ENCODE measurements around the gene ATL2.

The ATL2 gene

DNA sequence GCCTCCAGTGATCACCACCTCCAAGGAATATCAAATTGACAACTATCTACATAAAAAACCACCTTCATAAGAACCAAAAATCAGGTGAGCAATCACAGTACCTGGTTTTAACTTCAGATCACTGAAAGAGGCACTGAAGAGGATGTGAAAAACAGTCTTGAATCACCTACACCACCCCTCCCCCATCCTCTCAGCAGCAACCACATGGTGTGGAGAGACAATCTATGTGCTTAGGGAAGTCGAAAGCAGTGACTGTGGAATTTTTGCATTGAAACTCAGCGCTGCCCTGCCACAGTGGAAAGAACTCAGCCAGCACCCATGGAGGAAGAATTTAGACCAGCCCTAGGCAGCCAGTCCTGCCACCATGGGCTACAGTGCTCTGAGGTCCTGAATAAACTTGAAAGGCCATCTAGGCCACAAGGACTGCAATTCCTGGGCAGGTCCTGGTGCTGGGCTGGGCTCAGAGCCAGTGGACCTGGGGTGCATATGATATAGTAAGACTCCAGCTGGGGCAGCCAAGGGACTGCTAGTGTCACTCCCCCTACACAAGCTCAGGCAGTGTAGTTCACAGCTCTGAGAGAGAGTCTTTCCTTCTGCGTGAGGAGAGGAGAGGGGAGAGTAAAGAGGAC lies 75.6 kb downstream of the ATL2 start:
- peak overlapping the region; percentile 69 for H3K27ac ChIP-seq (ENCODE audit: low read length)
- no peaks in the 10 kb centered on the region for H4K20me1 ChIP-seq (ENCODE audit: insufficient read depth, low read length)
- H3K4me2 ChIP-seq (ENCODE audit: low read length), result peak overlapping the region; percentile 60
- H3K4me3 ChIP-seq (ENCODE audit: low read length), result peak overlapping the region; percentile 10; the same call in 1 of the 2 replicates
- no peaks in the 10 kb centered on the region for H3K27me3 ChIP-seq (ENCODE audit: low read depth, low read length)
- H3K9me3 ChIP-seq (ENCODE audit: insufficient read depth, low read length), result no peaks in the 10 kb centered on the region
- no peak for TF ChIP-seq EZH2phosphoT487 (IDR thresholded peaks at IDR 0.05; ENCODE audit: low read depth)
- TF ChIP-seq, protein P1, sequence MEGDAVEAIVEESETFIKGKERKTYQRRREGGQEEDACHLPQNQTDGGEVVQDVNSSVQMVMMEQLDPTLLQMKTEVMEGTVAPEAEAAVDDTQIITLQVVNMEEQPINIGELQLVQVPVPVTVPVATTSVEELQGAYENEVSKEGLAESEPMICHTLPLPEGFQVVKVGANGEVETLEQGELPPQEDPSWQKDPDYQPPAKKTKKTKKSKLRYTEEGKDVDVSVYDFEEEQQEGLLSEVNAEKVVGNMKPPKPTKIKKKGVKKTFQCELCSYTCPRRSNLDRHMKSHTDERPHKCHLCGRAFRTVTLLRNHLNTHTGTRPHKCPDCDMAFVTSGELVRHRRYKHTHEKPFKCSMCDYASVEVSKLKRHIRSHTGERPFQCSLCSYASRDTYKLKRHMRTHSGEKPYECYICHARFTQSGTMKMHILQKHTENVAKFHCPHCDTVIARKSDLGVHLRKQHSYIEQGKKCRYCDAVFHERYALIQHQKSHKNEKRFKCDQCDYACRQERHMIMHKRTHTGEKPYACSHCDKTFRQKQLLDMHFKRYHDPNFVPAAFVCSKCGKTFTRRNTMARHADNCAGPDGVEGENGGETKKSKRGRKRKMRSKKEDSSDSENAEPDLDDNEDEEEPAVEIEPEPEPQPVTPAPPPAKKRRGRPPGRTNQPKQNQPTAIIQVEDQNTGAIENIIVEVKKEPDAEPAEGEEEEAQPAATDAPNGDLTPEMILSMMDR (IDR thresholded peaks at IDR 0.05; ENCODE audit: low read depth, low read length), result no peak
- H2AFZ ChIP-seq (ENCODE audit: low read depth, low read length), result no peak overlapping the region
- peaks cover 31% of the 10 kb centered on the region for H3K36me3 ChIP-seq (replicated peaks; ENCODE audit: low read depth, low read length)
- H3K9ac ChIP-seq (ENCODE audit: low read length), result peak overlapping the region; percentile 47; the same call in 1 of the 2 replicates
- H3K79me2 ChIP-seq (ENCODE audit: low read length), result peaks cover 5% of the 10 kb centered on the region; the same call in 1 of the 2 replicates
- peaks cover 39% of the 10 kb centered on the region for H3K4me1 ChIP-seq (ENCODE audit: low read length)

DNA sequence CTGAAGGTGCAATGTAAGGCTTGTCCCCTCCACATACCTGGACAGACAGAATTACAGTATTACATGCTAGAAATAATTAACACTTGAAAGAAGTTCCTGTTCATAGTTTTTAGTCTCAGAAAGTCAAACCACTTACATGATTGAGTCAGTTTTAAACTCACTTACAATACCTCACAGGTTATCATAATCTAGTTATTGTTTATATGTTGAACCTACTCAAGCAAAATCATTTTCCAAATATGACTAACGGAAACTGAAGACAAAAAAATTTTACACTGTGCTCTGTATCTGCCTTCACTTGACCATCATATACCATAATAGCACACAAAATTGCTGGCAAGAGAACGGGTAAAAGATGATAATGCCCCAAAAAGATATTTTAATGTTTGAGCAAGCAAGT lies 78.5 kb downstream of the ATL2 start:
- peaks cover 5% of the 10 kb centered on the region; the same call in 1 of the 2 replicates for H3K79me2 ChIP-seq (ENCODE audit: low read length)
- H3K36me3 ChIP-seq (replicated peaks; ENCODE audit: low read depth, low read length), result peaks cover 41% of the 10 kb centered on the region
- no peak overlapping the region for H3K4me3 ChIP-seq (ENCODE audit: low read length)
- peak overlapping the region; percentile 16; the same call in 1 of the 2 replicates for H3K27ac ChIP-seq (ENCODE audit: low read length)
- no peak for TF ChIP-seq EZH2phosphoT487 (IDR thresholded peaks at IDR 0.05; ENCODE audit: low read depth)
- TF ChIP-seq, protein P1 (IDR thresholded peaks at IDR 0.05; ENCODE audit: low read depth, low read length), result no peak
- no peak overlapping the region for H2AFZ ChIP-seq (ENCODE audit: low read depth, low read length)
- no peaks in the 10 kb centered on the region for H4K20me1 ChIP-seq (ENCODE audit: insufficient read depth, low read length)
- H3K4me1 ChIP-seq (ENCODE audit: low read length), result peaks cover 39% of the 10 kb centered on the region
- H3K27me3 ChIP-seq (ENCODE audit: low read depth, low read length), result no peaks in the 10 kb centered on the region
- H3K9me3 ChIP-seq (ENCODE audit: insufficient read depth, low read length), result no peaks in the 10 kb centered on the region
- H3K9ac ChIP-seq (ENCODE audit: low read length), result no peak overlapping the region
- peak overlapping the region; percentile 20 for H3K4me2 ChIP-seq (ENCODE audit: low read length)

DNA sequence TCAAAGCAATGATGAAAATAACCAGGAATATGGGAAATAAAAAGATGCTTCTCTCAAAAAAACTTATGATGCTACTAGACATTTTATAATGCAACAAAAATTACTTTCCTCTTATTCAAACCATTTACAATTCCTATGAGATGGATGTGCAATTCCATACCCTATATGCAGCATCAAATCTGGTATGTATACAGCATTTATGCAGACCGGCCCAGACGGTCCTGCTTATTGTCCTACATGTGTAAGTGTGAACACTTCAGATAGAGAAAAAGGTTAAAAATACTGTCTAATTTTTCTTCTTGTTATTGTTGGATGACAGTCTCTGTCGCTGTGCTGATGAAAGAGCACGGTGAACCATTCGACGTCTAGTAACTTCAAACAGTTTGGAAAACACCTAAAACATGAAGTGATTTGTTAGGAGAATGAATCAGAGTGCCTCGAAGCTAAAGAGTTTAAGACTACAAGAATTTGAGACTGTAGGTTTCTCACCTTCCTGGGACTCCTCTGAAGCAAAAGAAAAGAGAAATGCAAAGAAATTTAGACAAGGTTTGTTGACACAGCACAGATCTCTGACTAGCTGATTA lies 80.8 kb downstream of the ATL2 start:
- H3K36me3 ChIP-seq (replicated peaks; ENCODE audit: low read depth, low read length), result peaks cover 39% of the 10 kb centered on the region
- TF ChIP-seq, protein P1 (IDR thresholded peaks at IDR 0.05; ENCODE audit: low read depth, low read length), result no peak
- no peak for TF ChIP-seq EZH2phosphoT487 (IDR thresholded peaks at IDR 0.05; ENCODE audit: low read depth)

DNA sequence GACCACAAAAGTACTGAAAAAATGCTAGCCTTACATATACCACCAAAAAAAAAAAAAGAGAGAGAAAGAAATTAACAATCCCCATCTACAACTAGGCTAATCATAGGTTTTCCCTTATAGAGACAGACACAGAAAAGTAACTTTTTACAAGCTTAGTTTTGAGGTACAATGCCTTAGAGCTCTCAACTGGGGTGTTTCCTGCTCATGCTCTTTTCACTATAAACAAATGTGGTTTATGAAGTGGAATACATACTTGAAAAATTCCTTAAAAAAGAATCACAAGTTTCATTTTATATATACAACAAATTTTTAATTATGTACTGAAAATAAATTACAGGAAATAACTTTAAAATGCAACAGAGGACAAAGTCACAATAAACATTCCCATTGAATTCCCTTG lies 82.5 kb downstream of the ATL2 start:
- H3K4me2 ChIP-seq (ENCODE audit: low read length), result no peak overlapping the region
- H4K20me1 ChIP-seq (ENCODE audit: insufficient read depth, low read length), result no peaks in the 10 kb centered on the region
- no peaks in the 10 kb centered on the region for H3K27me3 ChIP-seq (ENCODE audit: low read depth, low read length)
- H3K4me3 ChIP-seq (ENCODE audit: low read length), result no peak overlapping the region
- H3K27ac ChIP-seq (ENCODE audit: low read length), result no peak overlapping the region
- H3K4me1 ChIP-seq (ENCODE audit: low read length), result peaks cover 16% of the 10 kb centered on the region
- no peak overlapping the region for H3K9ac ChIP-seq (ENCODE audit: low read length)
- peaks cover 31% of the 10 kb centered on the region for H3K36me3 ChIP-seq (replicated peaks; ENCODE audit: low read depth, low read length)
- no peak for TF ChIP-seq EZH2phosphoT487 (IDR thresholded peaks at IDR 0.05; ENCODE audit: low read depth)
- TF ChIP-seq, protein P1 (IDR thresholded peaks at IDR 0.05; ENCODE audit: low read depth, low read length), result no peak
- H3K79me2 ChIP-seq (ENCODE audit: low read length), result no peaks in the 10 kb centered on the region
- H3K9me3 ChIP-seq (ENCODE audit: insufficient read depth, low read length), result no peaks in the 10 kb centered on the region
- no peak overlapping the region for H2AFZ ChIP-seq (ENCODE audit: low read depth, low read length)

More for the DNA sequence above, 80.8 kb downstream of the ATL2 start:
- Histone ChIP-seq H2AFZ (ENCODE audit: low read depth, low read length) (no peak overlapping the region), H3K27ac (ENCODE audit: low read length) (no peak overlapping the region), H4K20me1 (ENCODE audit: insufficient read depth, low read length) (no peaks in the 10 kb centered on the region), H3K9me3 (ENCODE audit: insufficient read depth, low read length) (no peaks in the 10 kb centered on the region), H3K4me1 (ENCODE audit: low read length) (peaks cover 27% of the 10 kb centered on the region), H3K9ac (ENCODE audit: low read length) (no peak overlapping the region), H3K27me3 (ENCODE audit: low read depth, low read length) (no peaks in the 10 kb centered on the region), H3K79me2 (ENCODE audit: low read length) (0 out of 2 replicates have a peak, but pooled peaks cover 2% of the 10 kb centered on the region), H3K4me3 (ENCODE audit: low read length) (no peak overlapping the region), H3K4me2 (ENCODE audit: low read length) (no peak overlapping the region)
